GM19351 (cell line): Measurements from ENCODE around the gene DRC7.

ENCODE experiments used
- ATAC-seq: cut with Tn5 transposase; IDR thresholded peaks from one replicate; pipeline ENCODE4 v1.9.1; 2021; ENCODE audit warnings: mild to moderate bottlenecking, moderate library complexity; ENCODE audit not compliant: unreplicated experiment

The DRC7 gene

GRCh38 chr16:57694725-57695679 is at the start of gene DRC7:
Gene DRC7, plus strand, starts transcription at chr16:57694806. Its CDS starts 3,144 bp downstream, at chr16:57697950.
- no peak for ATAC-seq

DNA sequence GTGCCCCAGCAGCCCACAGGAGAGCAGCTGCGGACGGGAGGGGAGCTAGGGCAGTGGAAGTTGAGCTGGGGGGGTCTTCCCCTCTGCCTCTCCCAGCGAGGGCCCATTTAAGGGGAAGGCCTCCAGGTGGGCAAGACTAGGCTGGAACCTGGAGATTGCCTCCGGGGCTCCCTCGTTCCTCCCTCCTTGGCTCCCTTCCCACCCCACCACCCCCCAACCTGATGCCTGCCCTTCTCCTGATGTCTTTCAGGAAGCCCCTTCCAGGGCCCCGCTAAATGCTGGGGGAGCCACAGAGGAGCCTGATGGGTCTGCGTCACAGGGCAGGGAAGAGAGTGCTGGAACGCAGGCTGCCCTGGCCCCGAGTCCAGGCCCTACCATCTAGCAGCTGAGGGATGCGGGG is 49.4 kb upstream of the DRC7 start:
- no peak for ATAC-seq

- no peak for ATAC-seq
Observed at GRCh38 chr16:57645691-57646387, 48.8 kb upstream of the DRC7 start.

DNA sequence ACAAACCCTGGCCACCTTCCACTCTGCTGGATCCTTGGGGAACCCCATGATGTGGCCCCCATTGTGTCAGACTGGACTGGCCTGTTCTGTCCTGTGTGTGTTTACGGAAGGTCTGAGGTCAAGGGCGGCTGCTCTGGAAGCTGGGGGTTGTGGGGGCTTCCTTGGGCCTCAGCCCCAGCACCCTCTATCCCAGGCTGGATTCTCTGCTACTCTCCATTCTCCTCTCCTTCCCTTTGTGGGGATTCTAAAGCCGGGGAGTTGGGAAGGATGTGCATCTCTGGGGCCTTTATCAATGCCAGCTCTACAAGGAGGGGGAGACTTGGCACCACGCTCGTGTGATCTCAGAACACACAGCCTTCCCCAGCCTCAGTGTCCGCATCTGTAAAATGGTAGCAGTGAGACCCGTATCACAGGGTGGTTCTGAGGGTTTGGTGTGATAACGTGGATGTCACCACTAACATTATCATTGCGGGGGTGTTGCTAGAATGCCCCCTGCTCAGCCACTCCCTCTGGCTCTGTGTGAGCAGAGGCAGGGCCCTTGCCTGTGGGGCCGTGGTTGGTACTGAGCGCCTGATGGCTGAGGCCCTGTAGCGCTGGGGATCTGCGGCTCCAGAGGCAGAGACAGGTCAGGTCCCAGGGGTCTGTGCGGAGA is 48.1 kb upstream of the DRC7 start:
- no peak for ATAC-seq

DNA sequence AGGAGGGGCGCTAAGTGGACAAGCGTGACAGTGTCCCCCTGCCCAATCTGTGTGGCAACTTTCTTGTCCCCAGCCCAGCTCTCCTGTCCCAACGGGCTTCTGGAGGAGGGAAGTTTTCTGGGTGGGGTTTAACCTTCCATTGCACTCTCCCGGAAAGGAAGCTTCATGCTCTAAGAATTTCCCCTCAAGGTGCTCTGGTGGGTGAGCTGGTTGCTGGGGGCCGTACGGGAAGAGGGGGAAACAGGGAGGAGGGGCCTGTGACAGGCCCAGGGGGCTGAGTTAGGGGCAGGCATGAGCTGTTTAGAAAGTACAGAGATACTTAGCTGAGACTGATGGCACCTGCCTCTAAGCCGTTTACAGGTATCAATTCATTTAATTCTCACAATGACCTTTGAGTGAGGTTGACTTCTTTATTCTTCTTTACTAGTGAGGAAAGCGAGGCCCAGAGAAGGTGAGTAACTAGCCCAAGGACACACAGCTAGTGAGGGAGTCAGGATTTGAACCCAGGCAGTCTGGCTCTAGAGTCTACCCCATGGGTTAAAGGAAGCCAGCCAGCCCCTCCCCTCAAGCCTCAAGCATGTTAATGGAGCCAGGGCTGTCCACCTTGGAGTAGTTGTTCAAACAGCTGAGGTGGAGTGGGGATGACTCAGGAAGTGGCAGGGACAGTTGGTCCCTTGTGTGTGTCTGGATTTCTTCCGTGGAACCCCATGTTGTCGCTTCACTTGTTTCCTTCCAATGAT is 47.3 kb upstream of the DRC7 start:
- no peak for ATAC-seq

DNA sequence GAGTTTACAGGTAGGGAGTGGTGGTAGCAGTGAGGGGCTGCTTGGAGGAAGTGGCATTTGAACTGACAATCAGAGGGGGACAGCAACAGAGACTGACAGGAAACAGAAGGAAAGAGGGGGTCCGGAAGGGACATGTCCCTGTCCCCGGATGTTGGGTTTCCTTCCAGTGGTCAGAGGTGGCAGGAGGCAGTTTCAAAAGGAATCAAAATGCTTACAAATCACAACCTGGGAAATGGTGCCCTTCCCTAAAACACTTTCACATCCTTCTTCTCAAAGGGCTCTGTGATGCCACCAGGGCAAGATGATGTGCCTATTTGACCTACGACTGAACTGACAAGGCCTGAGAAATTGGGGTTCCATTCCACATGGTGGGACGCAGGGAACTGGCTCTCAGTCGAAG is 46.5 kb upstream of the DRC7 start:
- ATAC-seq = no peak

DNA sequence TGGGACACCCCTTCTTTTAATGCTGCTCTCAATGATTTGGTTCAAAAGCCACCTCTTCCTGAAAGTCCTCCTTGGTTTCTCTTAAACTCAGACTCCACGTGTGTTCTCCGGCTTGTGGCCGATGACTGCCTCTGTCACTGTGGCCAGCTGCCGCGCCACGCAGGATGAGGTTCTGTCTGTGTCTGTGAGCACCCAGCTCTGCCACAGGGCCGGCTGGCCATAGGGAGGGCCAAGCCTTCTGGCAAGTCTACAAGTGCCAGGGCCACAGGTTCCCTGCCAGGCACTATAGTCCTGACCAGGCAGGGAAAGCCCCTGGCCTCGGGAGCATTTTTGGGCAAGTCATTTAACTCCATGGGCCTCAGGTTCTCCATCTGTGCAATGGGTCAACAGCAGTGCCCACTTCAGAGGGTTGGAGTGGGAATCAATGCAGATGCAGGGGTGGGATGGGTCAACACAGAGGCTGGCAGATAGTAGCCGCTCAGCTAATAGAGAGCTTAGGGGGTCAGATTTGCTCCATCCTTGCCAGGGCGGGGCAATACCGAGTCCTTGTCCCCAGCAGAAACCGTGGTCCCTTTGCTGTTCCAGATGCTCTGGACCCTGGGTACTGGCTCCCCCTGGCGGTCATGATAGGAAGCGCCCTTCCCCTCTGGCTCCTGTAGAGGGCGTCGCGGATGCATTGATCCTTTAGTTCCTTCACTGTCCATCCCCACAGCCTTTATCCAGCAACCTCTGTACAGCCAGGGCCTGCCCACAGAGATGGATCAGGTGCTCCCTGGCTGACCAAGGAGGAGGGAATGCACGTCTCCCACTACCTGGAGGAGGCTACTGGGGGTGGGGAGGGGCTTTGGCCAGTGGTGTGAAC is 45.8 kb upstream of the DRC7 start:
- peak; percentile 67 for ATAC-seq

DNA sequence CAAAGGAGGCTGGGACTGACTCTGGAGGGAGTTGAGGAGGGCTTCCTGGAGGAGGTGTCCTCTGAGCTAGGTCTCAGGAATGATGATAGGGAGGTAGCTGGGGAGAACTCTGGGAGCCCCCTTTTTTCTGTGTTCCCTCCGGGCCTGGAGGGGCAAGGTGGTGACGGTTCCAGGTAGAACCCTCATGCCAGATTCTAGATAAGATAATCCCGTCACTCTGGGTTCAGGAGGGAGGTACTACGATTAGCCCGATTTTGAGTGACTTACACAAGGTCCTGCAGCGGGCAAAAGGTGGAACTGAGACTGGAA is 45.2 kb upstream of the DRC7 start:
- no peak for ATAC-seq

DNA sequence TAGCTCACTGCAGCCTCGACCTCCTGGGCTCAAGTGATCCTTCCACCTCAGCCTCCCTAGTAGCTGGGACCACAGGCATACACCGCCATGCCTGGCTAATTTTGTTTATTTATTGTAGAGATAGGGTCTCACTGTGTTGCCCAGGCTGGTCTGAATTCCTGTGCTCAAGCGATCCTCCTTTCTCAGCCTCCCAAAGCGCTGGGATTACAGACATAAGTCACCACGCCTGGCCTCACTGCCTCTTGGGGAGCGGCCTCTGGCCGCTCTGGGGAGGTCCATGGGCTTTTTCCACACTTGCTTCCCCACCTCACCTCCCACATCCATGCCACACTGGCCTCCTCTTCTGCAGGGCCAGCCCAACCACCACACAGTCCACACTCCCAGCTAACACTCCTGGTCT is 44.8 kb upstream of the DRC7 start:
- no peak for ATAC-seq

- ATAC-seq = no peak
Observed at GRCh38 chr16:57651344-57652333, 43.0 kb upstream of the DRC7 start.

DNA sequence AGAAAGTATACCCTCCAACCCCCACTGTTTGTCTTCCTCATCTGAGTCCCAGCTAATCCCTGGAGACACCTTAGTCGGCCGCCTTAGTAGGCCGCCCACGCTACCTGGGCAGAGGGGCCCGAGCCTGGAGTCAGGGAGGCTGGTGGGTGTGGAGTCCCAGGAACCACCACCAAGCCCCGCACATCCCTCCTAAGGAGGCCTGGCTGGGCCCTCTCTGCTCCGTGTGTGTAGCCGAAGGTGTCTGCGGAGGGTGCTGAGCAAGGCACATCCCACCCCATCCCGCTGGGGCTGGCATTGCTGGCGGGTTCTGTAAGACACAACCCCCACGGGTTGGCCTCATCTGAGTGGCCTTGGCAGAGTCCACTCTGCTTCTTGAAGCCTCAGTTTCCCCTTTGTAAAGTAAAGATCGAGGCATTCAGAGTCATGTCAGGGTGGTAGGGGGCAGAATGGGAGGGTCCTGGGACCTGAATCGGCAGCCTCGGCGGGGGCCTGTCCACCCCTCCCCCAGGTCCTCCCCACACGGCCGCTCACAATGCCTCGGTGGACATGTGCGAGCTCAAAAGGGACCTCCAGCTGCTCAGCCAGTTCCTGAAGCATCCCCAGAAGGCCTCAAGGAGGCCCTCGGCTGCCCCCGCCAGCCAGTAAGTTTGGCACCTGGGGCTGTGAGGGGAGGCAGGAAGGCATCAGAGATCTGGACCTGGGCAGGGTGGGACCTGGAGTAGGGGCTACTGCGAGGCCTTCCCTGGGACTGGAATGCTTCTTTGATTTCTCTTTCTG is 41.7 kb upstream of the DRC7 start:
- ATAC-seq = no peak

GRCh38 chr16:57653936-57654335 is 40.7 kb upstream of the DRC7 start:
- ATAC-seq = no peak

DNA sequence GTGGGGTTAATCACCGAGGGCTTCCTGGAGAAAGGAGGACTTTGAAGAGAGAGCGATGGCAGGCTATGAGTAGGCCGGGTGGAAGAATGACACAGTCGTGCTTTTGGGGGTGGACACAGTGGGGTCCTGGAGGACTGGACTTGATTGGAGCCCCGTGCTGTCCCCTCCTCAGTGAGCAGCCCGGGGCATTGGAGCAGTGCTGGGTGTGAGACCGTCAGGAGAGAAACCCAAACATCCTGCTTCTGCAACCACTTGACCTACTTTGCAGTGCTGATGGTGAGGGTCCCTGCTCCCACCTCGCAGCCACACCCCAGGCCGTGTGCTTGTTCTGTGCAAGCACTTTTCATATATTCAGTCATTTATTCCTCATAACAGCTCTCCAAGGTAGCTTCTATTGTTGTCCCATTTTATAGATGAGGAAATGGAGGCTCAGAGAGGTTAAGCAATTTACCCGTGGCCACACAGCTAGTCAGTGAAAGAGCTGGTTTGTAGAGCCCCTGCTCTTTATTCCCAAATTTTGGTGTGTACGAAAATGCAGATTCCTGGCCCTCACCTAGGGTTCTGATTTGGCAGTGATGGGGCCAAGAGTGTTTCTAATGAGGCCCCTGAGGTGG is 38.2 kb upstream of the DRC7 start:
- ATAC-seq = no peak

DNA sequence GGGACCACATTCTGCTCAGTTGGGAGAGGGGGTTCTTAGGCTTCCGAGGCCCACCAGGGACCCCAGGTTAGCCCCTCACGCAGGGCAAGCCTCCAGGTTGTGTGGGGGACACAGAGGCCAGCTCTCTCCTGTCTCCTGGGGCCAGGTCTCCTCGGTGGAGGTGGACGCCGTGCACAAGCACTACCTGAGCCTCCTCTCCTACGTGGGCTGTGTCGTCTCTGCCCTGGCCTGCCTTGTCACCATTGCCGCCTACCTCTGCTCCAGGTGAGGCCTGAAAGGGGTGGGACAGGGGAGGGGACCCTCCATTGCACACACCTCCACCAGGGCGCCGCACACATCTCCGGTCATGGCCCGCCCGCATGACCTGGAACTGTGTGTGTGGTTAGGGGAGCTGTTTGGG is 37.4 kb upstream of the DRC7 start:
- no peak for ATAC-seq

GRCh38 chr16:57658130-57658877 is 36.3 kb upstream of the DRC7 start:
- no peak for ATAC-seq

DNA sequence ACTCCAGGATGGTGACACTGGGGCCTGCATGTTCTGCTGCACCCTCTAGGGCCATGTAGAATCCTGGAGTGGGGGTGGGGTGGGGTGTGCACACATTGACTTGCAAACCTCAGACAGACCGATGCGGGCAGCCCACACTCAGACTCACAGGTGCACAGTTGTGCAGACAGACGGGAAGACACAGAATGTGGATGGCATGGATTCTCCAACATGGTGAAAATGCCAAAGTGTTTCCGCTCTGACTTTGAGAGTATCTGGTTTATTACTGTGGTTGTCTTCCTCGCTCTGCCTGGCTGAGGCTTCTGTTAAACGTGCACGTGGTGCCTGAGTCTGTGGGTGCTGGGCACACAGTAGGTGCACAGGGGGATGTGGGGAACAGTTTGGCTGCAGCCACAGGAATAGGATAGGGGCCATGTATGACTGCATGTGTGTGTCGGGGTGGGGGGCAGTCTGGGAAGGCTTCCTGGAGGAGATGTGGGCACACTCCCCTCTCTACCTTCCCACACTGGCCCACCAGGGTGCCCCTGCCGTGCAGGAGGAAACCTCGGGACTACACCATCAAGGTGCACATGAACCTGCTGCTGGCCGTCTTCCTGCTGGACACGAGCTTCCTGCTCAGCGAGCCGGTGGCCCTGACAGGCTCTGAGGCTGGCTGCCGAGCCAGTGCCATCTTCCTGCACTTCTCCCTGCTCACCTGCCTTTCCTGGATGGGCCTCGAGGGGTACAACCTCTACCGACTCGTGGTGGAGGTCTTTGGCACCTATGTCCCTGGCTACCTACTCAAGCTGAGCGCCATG is 35.5 kb upstream of the DRC7 start:
- no peak for ATAC-seq
